VCaP (cell line): ENCODE measurements around the gene IL2RA.
"Not testable (repeated sequence)": the region's sequence is repeated elsewhere in the genome, so short reads cannot be mapped to it uniquely, and the experiment has no call there.

Experiments
- H3K27ac ChIP-seq: fragments of 450-650 bp; 2 replicates; pipeline ENCODE4 v1.5.1; 2017
- CTCF ChIP-seq: fragments of 450-650 bp; conservative IDR thresholded peaks from 2 replicates; pipeline ENCODE4 v1.5.1; 2017; ENCODE audit warnings: mild to moderate bottlenecking, moderate library complexity

Gene IL2RA

DNA sequence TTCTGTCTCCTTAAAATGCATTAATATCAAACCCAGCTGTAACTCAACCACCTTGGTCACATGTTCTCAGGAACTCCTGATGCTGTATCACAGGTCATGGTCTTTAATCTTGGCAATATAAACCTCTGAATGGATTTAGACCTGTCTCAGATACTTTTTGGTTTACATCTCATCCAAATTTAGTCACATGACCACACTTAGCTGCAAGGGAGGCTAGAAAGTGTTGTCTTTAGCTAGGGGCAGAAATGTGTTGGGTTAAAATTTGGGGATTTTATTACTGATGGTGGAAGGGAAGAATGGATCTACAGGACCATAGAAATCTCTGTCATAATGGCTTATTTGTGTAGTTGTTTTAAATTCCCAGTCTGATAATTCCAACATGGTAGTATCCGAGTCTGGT, 55.2 kb downstream of the IL2RA start:
- H3K27ac ChIP-seq = no peak overlapping the region
- no peak for TF ChIP-seq CTCF

DNA sequence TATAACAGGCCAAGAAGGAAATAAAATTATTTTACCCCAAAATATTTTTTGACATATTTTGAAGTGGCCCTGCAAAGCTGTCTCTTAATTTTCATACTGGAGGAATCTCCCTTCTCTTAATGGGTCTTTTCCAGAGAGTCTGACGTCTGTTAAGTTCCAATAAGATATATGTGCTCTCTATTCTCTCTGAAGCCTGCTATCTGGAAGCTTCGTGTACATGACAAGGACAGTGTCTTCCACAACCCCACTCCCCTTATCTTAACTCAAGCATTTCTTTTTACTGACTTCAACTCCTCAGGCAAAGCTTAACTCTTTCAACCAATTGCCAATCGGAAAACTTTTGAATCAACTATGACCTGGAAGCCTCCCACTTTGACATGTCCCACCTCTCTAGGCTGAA, 55.6 kb downstream of the IL2RA start:
- no peak overlapping the region for H3K27ac ChIP-seq
- no peak for TF ChIP-seq CTCF

DNA sequence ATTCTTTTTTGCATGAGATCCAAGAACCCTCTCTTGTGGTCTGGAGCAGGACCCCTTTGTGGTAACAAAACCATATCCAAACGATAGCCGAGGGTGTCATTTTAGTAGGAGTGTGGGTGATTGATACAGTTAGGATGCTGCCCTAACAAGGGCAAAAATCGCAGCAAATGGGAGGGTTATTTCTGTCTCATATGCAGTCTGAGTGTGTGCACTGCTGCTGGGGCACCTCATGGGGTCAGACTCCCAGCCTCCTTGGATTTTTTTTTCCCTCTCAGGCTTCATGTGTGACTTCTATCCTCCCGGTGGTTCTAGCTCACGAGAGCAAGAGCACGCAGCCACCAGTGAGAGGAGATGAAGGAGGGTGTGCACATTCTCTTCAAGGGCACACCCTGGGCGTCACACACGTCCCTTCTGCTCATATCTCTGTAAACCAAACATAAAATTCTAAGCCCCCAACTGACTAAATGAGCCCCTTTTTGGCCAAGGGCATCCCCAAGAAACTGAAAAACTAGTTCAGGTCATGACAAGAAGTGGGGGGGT, 56.2 kb downstream of the IL2RA start:
- no peak for TF ChIP-seq CTCF
- no peak overlapping the region for H3K27ac ChIP-seq

DNA sequence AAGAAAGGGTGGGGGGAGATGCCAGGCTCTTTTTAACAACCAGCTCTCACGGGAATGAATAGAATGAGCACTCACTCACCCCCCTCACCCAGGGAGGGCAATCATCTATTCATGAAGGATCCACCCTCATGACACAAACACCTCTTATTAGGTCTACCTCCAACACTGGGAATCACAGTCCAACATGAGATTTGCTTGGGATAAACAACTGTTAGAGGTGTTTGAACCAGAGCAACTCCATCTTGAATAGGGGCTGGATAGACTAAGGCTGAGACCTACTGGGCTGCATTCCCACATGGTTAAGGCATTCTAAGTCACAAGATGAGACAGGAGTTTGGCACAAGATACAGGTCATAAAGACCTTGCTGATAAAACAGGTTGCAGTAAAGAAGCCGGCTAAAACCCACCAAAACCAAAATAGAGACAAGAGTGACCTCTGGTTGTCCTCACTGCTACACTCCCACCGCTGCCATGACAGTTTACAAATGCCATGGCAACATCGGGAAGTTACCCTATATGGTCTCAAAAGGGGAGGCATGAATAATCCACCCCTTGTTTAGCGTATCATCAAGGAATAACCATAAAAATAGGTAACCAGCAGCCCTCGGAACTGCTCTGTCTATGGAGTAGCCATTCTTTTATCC, 56.9 kb downstream of the IL2RA start:
- not testable (repeated sequence) for H3K27ac ChIP-seq

GRCh38 chr10:6002809-6003510, 59.2 kb downstream of the IL2RA start:
- H3K27ac ChIP-seq = no peak overlapping the region
- no peak for TF ChIP-seq CTCF

DNA sequence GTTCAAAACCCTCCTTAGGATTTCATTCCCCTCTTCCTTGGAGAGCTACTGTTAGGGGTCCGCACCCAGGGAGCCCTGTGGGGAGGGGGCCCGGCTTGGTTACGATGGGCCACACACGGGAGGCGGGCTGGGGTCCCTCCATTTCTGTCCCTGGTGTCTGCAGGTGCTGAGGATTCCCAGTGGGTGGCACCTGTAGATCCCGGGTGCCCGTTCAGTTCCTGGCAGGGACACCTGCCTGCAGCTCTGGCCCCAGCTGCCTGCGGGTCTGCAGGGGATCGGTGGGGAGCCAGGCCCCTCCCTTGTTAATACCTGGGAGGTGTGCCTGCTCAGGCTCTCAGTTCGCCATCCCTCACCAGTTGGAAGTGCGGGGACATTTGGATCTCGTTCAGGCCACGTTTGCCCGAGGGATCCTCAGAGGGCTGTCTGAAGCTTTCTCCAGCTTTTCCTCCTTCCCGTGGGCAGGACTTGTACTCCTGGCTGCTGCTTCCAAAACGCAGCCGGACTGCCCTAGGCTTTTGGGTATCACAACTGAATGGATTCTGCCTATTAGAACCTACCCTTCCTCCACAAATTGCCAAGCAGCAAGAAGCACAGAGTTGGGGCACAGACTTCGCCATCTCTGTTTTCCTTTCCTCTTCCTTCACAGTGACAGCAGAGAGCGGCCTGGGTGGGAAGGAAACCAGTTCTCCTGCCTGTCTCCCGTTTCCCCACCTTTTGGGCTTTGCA, 62.6 kb downstream of the IL2RA start:
- no peak for TF ChIP-seq CTCF

GRCh38 chr10:5996696-5997095, 65.5 kb downstream of the IL2RA start:
- no peak for TF ChIP-seq CTCF

More for the DNA sequence above, 62.6 kb downstream of the IL2RA start:
- no peak overlapping the region for H3K27ac ChIP-seq

More at GRCh38 chr10:5996696-5997095, 65.5 kb downstream of the IL2RA start:
- H3K27ac ChIP-seq = no peak overlapping the region
